Neural progenitor cell (in vitro differentiated cells): ENCODE results near the gene PACSIN2. TPM values are rescaled to one million over a fixed set of nuclear protein-coding genes. Genes with fewer than 3 reads are reported as not detected.

ENCODE experiments used
- DNase-seq: peaks from one replicate; pipeline ENCODE4 v3.0.0-alpha.2; 2016; ENCODE audit warnings: low spot score
- H2AFZ ChIP-seq: fragments of 200-600 bp; sonication (generic); replicated peaks from 2 replicates; pipeline ENCODE4 v1.6.1; 2016; ENCODE audit warnings: antibody characterized with exemption
- H3F3A ChIP-seq: fragments of 200-600 bp; sonication (generic); 2 replicates; pipeline ENCODE4 v1.6.1; 2016; ENCODE audit warnings: antibody characterized with exemption, low read depth
- H3K27ac ChIP-seq: fragments of 200-600 bp; sonication (generic); 2 replicates; pipeline ENCODE4 v1.5.1; 2016; ENCODE audit warnings: mild to moderate bottlenecking
- H3K27me3 ChIP-seq: fragments of 200-600 bp; sonication (generic); 2 replicates; pipeline ENCODE4 v1.6.1; 2016; ENCODE audit warnings: mild to moderate bottlenecking, moderate library complexity
- H3K36me3 ChIP-seq: fragments of 200-600 bp; sonication (generic); 2 replicates; pipeline ENCODE4 v1.5.1; 2016
- H3K4me1 ChIP-seq: fragments of 200-600 bp; sonication (generic); 2 replicates; pipeline ENCODE4 v1.6.1; 2016; ENCODE audit warnings: mixed run types
- H3K4me2 ChIP-seq: fragments of 200-600 bp; sonication (generic); 2 replicates; pipeline ENCODE4 v1.6.1; 2016
- H3K4me3 ChIP-seq: fragments of 200-600 bp; sonication (generic); 2 replicates; pipeline ENCODE4 v1.5.1; 2016
- H3K79me2 ChIP-seq: fragments of 200-600 bp; sonication (generic); 2 replicates; pipeline ENCODE4 v1.6.1; 2016; ENCODE audit warnings: low read depth
- H3K9ac ChIP-seq: fragments of 200-600 bp; sonication (generic); 2 replicates; pipeline ENCODE4 v1.6.1; 2016
- H3K9me3 ChIP-seq: fragments of 200-600 bp; sonication (generic); 2 replicates; pipeline ENCODE4 v1.5.1; 2016; ENCODE audit warnings: low read depth
- H4K20me1 ChIP-seq: fragments of 200-600 bp; sonication (generic); 2 replicates; pipeline ENCODE4 v1.6.1; 2016; ENCODE audit warnings: low read depth
- H3K27ac Mint-ChIP-seq: 3 replicates; pipeline ENCODE4 v1.8.0; 2021; ENCODE audit warnings: mixed read lengths
- H3K27me3 Mint-ChIP-seq: 2 replicates; pipeline ENCODE4 v1.8.0; 2022; ENCODE audit warnings: low read depth, mild to moderate bottlenecking, inconsistent platforms, moderate library complexity, mixed read lengths; ENCODE audit not compliant: insufficient read depth
- H3K36me3 Mint-ChIP-seq: 3 replicates; pipeline ENCODE4 v1.8.0; 2021; ENCODE audit warnings: mixed read lengths
- H3K4me1 Mint-ChIP-seq: 3 replicates; pipeline ENCODE4 v1.8.0; 2021; ENCODE audit warnings: mixed read lengths
- H3K4me3 Mint-ChIP-seq: 3 replicates; pipeline ENCODE4 v1.8.0; 2021; ENCODE audit warnings: mild to moderate bottlenecking, moderate library complexity, mixed read lengths
- H3K9me3 Mint-ChIP-seq: 3 replicates; pipeline ENCODE4 v1.8.0; 2020; ENCODE audit warnings: mixed read lengths
- CTCF ChIP-seq: fragments of 200-600 bp; sonication (generic); IDR thresholded peaks from 2 replicates; pipeline ENCODE4 v1.5.1; 2017; ENCODE audit warnings: antibody characterized with exemption, mild to moderate bottlenecking
- EZH2 ChIP-seq: fragments of 200-600 bp; sonication (generic); IDR thresholded peaks from 2 replicates; pipeline ENCODE4 v1.6.1; 2017; ENCODE audit warnings: antibody characterized with exemption, mild to moderate bottlenecking, moderate library complexity
- EZH2phosphoT487 ChIP-seq: fragments of 200-600 bp; sonication (generic); IDR thresholded peaks from 2 replicates; pipeline ENCODE4 v1.6.1; 2017; ENCODE audit warnings: antibody characterized with exemption
- total RNA-seq: library from RNA; depleted of rRNA; stranded (reverse); fragments of >200 nt; gene quantifications from 2 replicates; pipeline ENCODE4 v1.2.3, GENCODE V29; 2015; ENCODE audit warnings: low replicate concordance

PACSIN2 gene
- total RNA-seq, 1 donor from 2014 or later = 38.1 TPM

GRCh38 chr22:43006016-43006505 is 8.9 kb downstream of the PACSIN2 start:
- H2AFZ ChIP-seq = no peak overlapping the region
- no peak overlapping the region for H3K27ac ChIP-seq
- no peak overlapping the region for H3K4me2 ChIP-seq
- H3K27ac Mint-ChIP-seq = no peak overlapping the region
- peaks cover 4% of the 10 kb centered on the region for H3K36me3 Mint-ChIP-seq
- no peak for TF ChIP-seq EZH2phosphoT487
- TF ChIP-seq CTCF = no peak
- no peak for TF ChIP-seq EZH2
- H3K36me3 ChIP-seq = no peaks in the 10 kb centered on the region
- no peaks in the 10 kb centered on the region for H3K27me3 ChIP-seq
- H3K4me3 ChIP-seq = no peak overlapping the region
- no peak overlapping the region for H3K4me3 Mint-ChIP-seq
- peaks cover 22% of the 10 kb centered on the region for H3K4me1 ChIP-seq
- H3K4me1 Mint-ChIP-seq = peaks cover 42% of the 10 kb centered on the region
- H3F3A ChIP-seq = peaks cover 4% of the 10 kb centered on the region
- H3K9me3 ChIP-seq = no peaks in the 10 kb centered on the region
- no peaks in the 10 kb centered on the region for H3K27me3 Mint-ChIP-seq
- H4K20me1 ChIP-seq = peaks cover 82% of the 10 kb centered on the region
- H3K79me2 ChIP-seq = peaks cover 100% of the 10 kb centered on the region
- H3K9me3 Mint-ChIP-seq = peaks cover 4% of the 10 kb centered on the region
- DNase-seq = no peak
- no peak overlapping the region for H3K9ac ChIP-seq

GRCh38 chr22:43005106-43005505 is 9.8 kb downstream of the PACSIN2 start:
- Histone ChIP-seq H3K9ac (no peak overlapping the region), H3K4me3 (no peak overlapping the region), H4K20me1 (peaks cover 81% of the 10 kb centered on the region), H3F3A (peaks cover 4% of the 10 kb centered on the region), H3K27me3 (no peaks in the 10 kb centered on the region), H3K4me2 (no peak overlapping the region), H3K79me2 (peaks cover 100% of the 10 kb centered on the region), H2AFZ (no peak overlapping the region), H3K27ac (no peak overlapping the region), H3K36me3 (no peaks in the 10 kb centered on the region), H3K4me1 (peaks cover 22% of the 10 kb centered on the region), H3K9me3 (no peaks in the 10 kb centered on the region)
- no peaks in the 10 kb centered on the region for H3K27me3 Mint-ChIP-seq
- peaks cover 49% of the 10 kb centered on the region for H3K4me1 Mint-ChIP-seq
- no peak overlapping the region for H3K4me3 Mint-ChIP-seq
- TF ChIP-seq EZH2 = no peak
- TF ChIP-seq EZH2phosphoT487 = no peak
- TF ChIP-seq CTCF = no peak
- DNase-seq = no peak
- H3K36me3 Mint-ChIP-seq = peaks cover 4% of the 10 kb centered on the region
- H3K9me3 Mint-ChIP-seq = peaks cover 4% of the 10 kb centered on the region
- H3K27ac Mint-ChIP-seq = no peak overlapping the region

- Mint-ChIP-seq H3K9me3 (peaks cover 4% of the 10 kb centered on the region), H3K4me3 (no peak overlapping the region), H3K4me1 (peaks cover 49% of the 10 kb centered on the region), H3K27me3 (no peaks in the 10 kb centered on the region), H3K36me3 (peaks cover 4% of the 10 kb centered on the region), H3K27ac (no peak overlapping the region)
- Histone ChIP-seq H3K27ac (no peak overlapping the region), H2AFZ (no peak overlapping the region), H3K9ac (no peak overlapping the region), H3K9me3 (no peaks in the 10 kb centered on the region), H3K4me3 (no peak overlapping the region), H3K36me3 (no peaks in the 10 kb centered on the region), H3K4me1 (peaks cover 22% of the 10 kb centered on the region), H4K20me1 (peaks cover 80% of the 10 kb centered on the region), H3K79me2 (peaks cover 100% of the 10 kb centered on the region), H3F3A (peaks cover 4% of the 10 kb centered on the region), H3K4me2 (no peak overlapping the region), H3K27me3 (no peaks in the 10 kb centered on the region)
- no peak for DNase-seq
- no peak for TF ChIP-seq EZH2phosphoT487
- TF ChIP-seq EZH2 = no peak
- no peak for TF ChIP-seq CTCF
Measured at GRCh38 chr22:43004362-43005035, 10.4 kb downstream of the PACSIN2 start.
